ENCODE results near the gene STAT5B. TPM values are rescaled to one million over a fixed set of nuclear protein-coding genes. Genes with fewer than 3 reads are reported as not detected.
A peak's percentile ranks its signal among the peaks of the same experiment; 100 is the strongest.

The STAT5B gene
- total and polyA plus RNA-seq, 2 of the 13 experiments (the other 11 are each of a cell fraction or from before 2014, with no cell fraction given), result 21.0 to 42.8 TPM

- TF ChIP-seq CEBPZ (IDR thresholded peaks at IDR 0.05; ENCODE audit: low read length) (no peak), SRSF4 (IDR thresholded peaks at IDR 0.05; ENCODE audit: low read depth, low read length, poor library complexity, severe bottlenecking) (no peak), RBAK (CRISPR knock-in tag; IDR thresholded peaks at IDR 0.05) (no peak), ZNF431 (CRISPR knock-in tag; IDR thresholded peaks at IDR 0.05; ENCODE audit: borderline replicate concordance, low read depth) (no peak), BCL3 (CRISPR knock-in tag; IDR thresholded peaks at IDR 0.05) (no peak), HNRNPH1 (optimal IDR thresholded peaks at IDR 0.05; ENCODE audit: low read depth, low read length) (no peak), RBFOX2 (IDR thresholded peaks at IDR 0.05; ENCODE audit: low read depth, low read length) (no peak), NKX3-1 (CRISPR knock-in tag; IDR thresholded peaks at IDR 0.05) (no peak), ZSCAN12 (CRISPR knock-in tag; IDR thresholded peaks at IDR 0.05) (no peak), ZNF883 (CRISPR knock-in tag; IDR thresholded peaks at IDR 0.05; ENCODE audit: not compliant biosample characterization) (peak; percentile 52), ZNF367 (CRISPR knock-in tag; IDR thresholded peaks at IDR 0.05; ENCODE audit: borderline replicate concordance) (no peak), STAT5B (CRISPR knock-in tag; IDR thresholded peaks at IDR 0.05) (no peak), MTA1 (CRISPR knock-in tag; IDR thresholded peaks at IDR 0.05; ENCODE audit: borderline replicate concordance) (peak; percentile 93), FOXA3 (CRISPR knock-in tag; IDR thresholded peaks at IDR 0.05) (peak; percentile 13; the same call in 1 of the 2 replicates), JUN (CRISPR knock-in tag; IDR thresholded peaks at IDR 0.05) (no peak), ZNF138 (CRISPR knock-in tag; IDR thresholded peaks at IDR 0.05; ENCODE audit: low read depth) (no peak), USF2 (IDR thresholded peaks at IDR 0.05; ENCODE audit: low read depth, low read length) (no peak), USF2 (CRISPR knock-in tag; IDR thresholded peaks at IDR 0.05; ENCODE audit: borderline replicate concordance) (no peak), ZNF446 (CRISPR knock-in tag; IDR thresholded peaks at IDR 0.05) (no peak)
- TF ChIP-seq, protein P1, sequence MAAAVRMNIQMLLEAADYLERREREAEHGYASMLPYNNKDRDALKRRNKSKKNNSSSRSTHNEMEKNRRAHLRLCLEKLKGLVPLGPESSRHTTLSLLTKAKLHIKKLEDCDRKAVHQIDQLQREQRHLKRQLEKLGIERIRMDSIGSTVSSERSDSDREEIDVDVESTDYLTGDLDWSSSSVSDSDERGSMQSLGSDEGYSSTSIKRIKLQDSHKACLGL (CRISPR knock-in tag; IDR thresholded peaks at IDR 0.05), result peak; percentile 73
- TF ChIP-seq, protein P2, sequence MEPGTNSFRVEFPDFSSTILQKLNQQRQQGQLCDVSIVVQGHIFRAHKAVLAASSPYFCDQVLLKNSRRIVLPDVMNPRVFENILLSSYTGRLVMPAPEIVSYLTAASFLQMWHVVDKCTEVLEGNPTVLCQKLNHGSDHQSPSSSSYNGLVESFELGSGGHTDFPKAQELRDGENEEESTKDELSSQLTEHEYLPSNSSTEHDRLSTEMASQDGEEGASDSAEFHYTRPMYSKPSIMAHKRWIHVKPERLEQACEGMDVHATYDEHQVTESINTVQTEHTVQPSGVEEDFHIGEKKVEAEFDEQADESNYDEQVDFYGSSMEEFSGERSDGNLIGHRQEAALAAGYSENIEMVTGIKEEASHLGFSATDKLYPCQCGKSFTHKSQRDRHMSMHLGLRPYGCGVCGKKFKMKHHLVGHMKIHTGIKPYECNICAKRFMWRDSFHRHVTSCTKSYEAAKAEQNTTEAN (CRISPR knock-in tag; conservative IDR thresholded peaks at IDR 0.05), result 0 out of 2 replicates have a peak, but pooled peaks have one; percentile 44
Measured at GRCh38 chr17:42304187-42305030, 28.2 kb upstream of the STAT5B start (continued).
